Measurements from ENCODE around the gene GRID2.
A peak's percentile ranks its signal among the peaks of the same experiment; 100 is the strongest.
"Not testable (repeated sequence)": the region's sequence is repeated elsewhere in the genome, so short reads cannot be mapped to it uniquely, and the experiment has no call there.

Gene GRID2

GRCh38 chr4:92359491-92359890 lies 55.7 kb downstream of the GRID2 start:
- Histone ChIP-seq H3K4me1 (ENCODE audit: control insufficient read depth, insufficient read depth, low read length) (no peaks in the 10 kb centered on the region), H3K36me3 (ENCODE audit: control insufficient read depth, insufficient read depth, low read length, severe bottlenecking) (no peaks in the 10 kb centered on the region), H3K4me3 (ENCODE audit: low read length) (no peak overlapping the region), H3K9me3 (ENCODE audit: control insufficient read depth, low read length) (no peaks in the 10 kb centered on the region), H3K27me3 (replicated peaks; ENCODE audit: control insufficient read depth, insufficient read depth, low read length) (peaks cover 3% of the 10 kb centered on the region), H3K9ac (ENCODE audit: low read length) (no peak overlapping the region)
- DNase-seq (ENCODE audit: low read depth) = no peak

- Histone ChIP-seq H3K9ac (ENCODE audit: low read length) (no peak overlapping the region), H3K9me3 (ENCODE audit: control insufficient read depth, low read length) (no peaks in the 10 kb centered on the region), H3K4me1 (ENCODE audit: control insufficient read depth, insufficient read depth, low read length) (no peaks in the 10 kb centered on the region), H3K36me3 (ENCODE audit: control insufficient read depth, insufficient read depth, low read length, severe bottlenecking) (no peaks in the 10 kb centered on the region), H3K27me3 (replicated peaks; ENCODE audit: control insufficient read depth, insufficient read depth, low read length) (peaks cover 3% of the 10 kb centered on the region), H3K4me3 (ENCODE audit: low read length) (no peak overlapping the region)
- DNase-seq (ENCODE audit: low read depth) = no peak
Observed at GRCh38 chr4:92362028-92362427, 58.3 kb downstream of the GRID2 start.

GRCh38 chr4:92368653-92369052 lies 64.9 kb downstream of the GRID2 start:
- H3K27me3 ChIP-seq (replicated peaks; ENCODE audit: control insufficient read depth, insufficient read depth, low read length) = no peaks in the 10 kb centered on the region
- DNase-seq (ENCODE audit: low read depth) = no peak
- no peaks in the 10 kb centered on the region for H3K4me1 ChIP-seq (ENCODE audit: control insufficient read depth, insufficient read depth, low read length)
- H3K9me3 ChIP-seq (ENCODE audit: control insufficient read depth, low read length) = no peaks in the 10 kb centered on the region
- H3K4me3 ChIP-seq (ENCODE audit: low read length) = no peak overlapping the region
- H3K9ac ChIP-seq (ENCODE audit: low read length) = no peak overlapping the region
- no peaks in the 10 kb centered on the region for H3K36me3 ChIP-seq (ENCODE audit: control insufficient read depth, insufficient read depth, low read length, severe bottlenecking)

GRCh38 chr4:92381616-92382015 lies 77.8 kb downstream of the GRID2 start:
- H3K4me3 ChIP-seq (ENCODE audit: low read length) = no peak overlapping the region
- no peak overlapping the region for H3K9ac ChIP-seq (ENCODE audit: low read length)
- no peak for DNase-seq (ENCODE audit: low read depth)
- no peaks in the 10 kb centered on the region for H3K36me3 ChIP-seq (ENCODE audit: control insufficient read depth, insufficient read depth, low read length, severe bottlenecking)
- H3K4me1 ChIP-seq (ENCODE audit: control insufficient read depth, insufficient read depth, low read length) = no peaks in the 10 kb centered on the region
- no peaks in the 10 kb centered on the region for H3K9me3 ChIP-seq (ENCODE audit: control insufficient read depth, low read length)
- H3K27me3 ChIP-seq (replicated peaks; ENCODE audit: control insufficient read depth, insufficient read depth, low read length) = no peaks in the 10 kb centered on the region

- Histone ChIP-seq H3K9me3 (ENCODE audit: control insufficient read depth, low read length) (no peaks in the 10 kb centered on the region), H3K4me3 (ENCODE audit: low read length) (no peak overlapping the region), H3K9ac (ENCODE audit: low read length) (no peak overlapping the region), H3K4me1 (ENCODE audit: control insufficient read depth, insufficient read depth, low read length) (no peaks in the 10 kb centered on the region), H3K36me3 (ENCODE audit: control insufficient read depth, insufficient read depth, low read length, severe bottlenecking) (no peaks in the 10 kb centered on the region), H3K27me3 (replicated peaks; ENCODE audit: control insufficient read depth, insufficient read depth, low read length) (no peaks in the 10 kb centered on the region)
- no peak for DNase-seq (ENCODE audit: low read depth)
Observed at GRCh38 chr4:92382128-92382527, 78.4 kb downstream of the GRID2 start.

GRCh38 chr4:92387459-92388069 lies 83.8 kb downstream of the GRID2 start:
- Histone ChIP-seq H3K4me3 (ENCODE audit: low read length) (no peak overlapping the region), H3K36me3 (ENCODE audit: control insufficient read depth, insufficient read depth, low read length, severe bottlenecking) (no peaks in the 10 kb centered on the region), H3K9me3 (ENCODE audit: control insufficient read depth, low read length) (no peaks in the 10 kb centered on the region), H3K4me1 (ENCODE audit: control insufficient read depth, insufficient read depth, low read length) (no peaks in the 10 kb centered on the region), H3K27me3 (replicated peaks; ENCODE audit: control insufficient read depth, insufficient read depth, low read length) (no peaks in the 10 kb centered on the region), H3K9ac (ENCODE audit: low read length) (no peak overlapping the region)
- DNase-seq (ENCODE audit: low read depth) = peak; percentile 79

- DNase-seq (ENCODE audit: low read depth) = no peak
- no peak overlapping the region for H3K9ac ChIP-seq (ENCODE audit: low read length)
- H3K4me3 ChIP-seq (ENCODE audit: low read length) = no peak overlapping the region
- no peaks in the 10 kb centered on the region for H3K36me3 ChIP-seq (ENCODE audit: control insufficient read depth, insufficient read depth, low read length, severe bottlenecking)
- H3K27me3 ChIP-seq (replicated peaks; ENCODE audit: control insufficient read depth, insufficient read depth, low read length) = no peaks in the 10 kb centered on the region
- H3K9me3 ChIP-seq (ENCODE audit: control insufficient read depth, low read length) = no peaks in the 10 kb centered on the region
- no peaks in the 10 kb centered on the region for H3K4me1 ChIP-seq (ENCODE audit: control insufficient read depth, insufficient read depth, low read length)
Observed at GRCh38 chr4:92399032-92399431, 95.3 kb downstream of the GRID2 start.

- H3K27me3 ChIP-seq (replicated peaks; ENCODE audit: control insufficient read depth, insufficient read depth, low read length); H3K9me3 ChIP-seq (ENCODE audit: control insufficient read depth, low read length); H3K36me3 ChIP-seq (ENCODE audit: control insufficient read depth, insufficient read depth, low read length, severe bottlenecking); H3K9ac ChIP-seq (ENCODE audit: low read length); H3K4me3 ChIP-seq (ENCODE audit: low read length); DNase-seq (ENCODE audit: low read depth); H3K4me1 ChIP-seq (ENCODE audit: control insufficient read depth, insufficient read depth, low read length): not testable (repeated sequence)
Observed at GRCh38 chr4:92403525-92403924, 99.8 kb downstream of the GRID2 start.

GRCh38 chr4:92406488-92406887 lies 102.7 kb downstream of the GRID2 start:
- no peak for DNase-seq (ENCODE audit: low read depth)
- H3K36me3 ChIP-seq (ENCODE audit: control insufficient read depth, insufficient read depth, low read length, severe bottlenecking) = no peaks in the 10 kb centered on the region
- H3K27me3 ChIP-seq (replicated peaks; ENCODE audit: control insufficient read depth, insufficient read depth, low read length) = no peaks in the 10 kb centered on the region
- H3K9ac ChIP-seq (ENCODE audit: low read length) = no peak overlapping the region
- H3K4me1 ChIP-seq (ENCODE audit: control insufficient read depth, insufficient read depth, low read length) = no peaks in the 10 kb centered on the region
- H3K9me3 ChIP-seq (ENCODE audit: control insufficient read depth, low read length) = no peaks in the 10 kb centered on the region
- H3K4me3 ChIP-seq (ENCODE audit: low read length) = no peak overlapping the region

GRCh38 chr4:92421920-92422319 lies 118.2 kb downstream of the GRID2 start:
- no peak overlapping the region for H3K4me3 ChIP-seq (ENCODE audit: low read length)
- no peaks in the 10 kb centered on the region for H3K9me3 ChIP-seq (ENCODE audit: control insufficient read depth, low read length)
- H3K9ac ChIP-seq (ENCODE audit: low read length) = no peak overlapping the region
- no peaks in the 10 kb centered on the region for H3K27me3 ChIP-seq (replicated peaks; ENCODE audit: control insufficient read depth, insufficient read depth, low read length)
- H3K4me1 ChIP-seq (ENCODE audit: control insufficient read depth, insufficient read depth, low read length) = no peaks in the 10 kb centered on the region
- DNase-seq (ENCODE audit: low read depth) = no peak
- no peaks in the 10 kb centered on the region for H3K36me3 ChIP-seq (ENCODE audit: control insufficient read depth, insufficient read depth, low read length, severe bottlenecking)

GRCh38 chr4:92433272-92433758 lies 129.5 kb downstream of the GRID2 start:
- H3K36me3 ChIP-seq (ENCODE audit: control insufficient read depth, insufficient read depth, low read length, severe bottlenecking) = no peaks in the 10 kb centered on the region
- no peaks in the 10 kb centered on the region for H3K27me3 ChIP-seq (replicated peaks; ENCODE audit: control insufficient read depth, insufficient read depth, low read length)
- no peak overlapping the region for H3K9ac ChIP-seq (ENCODE audit: low read length)
- H3K4me1 ChIP-seq (ENCODE audit: control insufficient read depth, insufficient read depth, low read length) = no peaks in the 10 kb centered on the region
- no peak overlapping the region for H3K4me3 ChIP-seq (ENCODE audit: low read length)
- no peak for DNase-seq (ENCODE audit: low read depth)
- peaks cover 5% of the 10 kb centered on the region for H3K9me3 ChIP-seq (ENCODE audit: control insufficient read depth, low read length)

- not testable (repeated sequence) for H3K27me3 ChIP-seq (replicated peaks; ENCODE audit: control insufficient read depth, insufficient read depth, low read length); DNase-seq (ENCODE audit: low read depth); H3K9me3 ChIP-seq (ENCODE audit: control insufficient read depth, low read length); H3K36me3 ChIP-seq (ENCODE audit: control insufficient read depth, insufficient read depth, low read length, severe bottlenecking); H3K9ac ChIP-seq (ENCODE audit: low read length); H3K4me1 ChIP-seq (ENCODE audit: control insufficient read depth, insufficient read depth, low read length); H3K4me3 ChIP-seq (ENCODE audit: low read length)
Observed at GRCh38 chr4:92438722-92439121, 135.0 kb downstream of the GRID2 start.

All from adipocyte (in vitro differentiated cells).